Renal pelvis (tissue), 4 donors: ENCODE measurements around the gene UBXN10. TPM values are rescaled to one million over a fixed set of nuclear protein-coding genes. Genes with fewer than 3 reads are reported as not detected.
"Not testable (repeated sequence)": the region's sequence is repeated elsewhere in the genome, so short reads cannot be mapped to it uniquely, and the experiment has no call there.

Source experiments
- DNase-seq: peaks from one replicate; pipeline ENCODE4 v3.0.0-alpha.2; 2013
- polyA plus RNA-seq, 3 donors: library from polyadenylated mRNA; unstranded; fragments of 120-200 nt; gene quantifications; one replicate each; pipeline ENCODE4 v1.2.1, GENCODE V29; 2013; ENCODE audit not compliant: insufficient read length in 3 of 3

UBXN10 gene
- polyA plus RNA-seq, 3 donors: 6.0 to 6.8 (median 6.5) TPM

DNA sequence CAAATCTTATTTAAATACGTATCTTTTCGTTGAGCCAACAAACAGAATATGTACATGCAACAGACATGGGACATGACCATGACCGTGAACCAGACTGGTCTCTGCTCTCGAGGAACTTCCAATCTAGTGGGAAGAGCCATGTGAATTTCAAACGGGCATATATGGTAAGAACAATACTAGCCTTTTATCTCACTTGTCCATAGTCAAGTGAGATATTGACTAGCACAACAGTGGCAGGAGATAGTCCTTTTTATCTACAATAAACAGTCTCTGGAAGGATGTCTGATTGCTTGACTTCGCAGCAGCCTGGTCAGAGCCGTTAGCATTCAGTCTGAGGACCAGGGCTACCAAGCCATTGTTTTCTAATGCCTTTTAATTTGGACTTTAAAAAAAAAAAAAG, 13.0 kb downstream of the UBXN10 start:
- DNase-seq: no peak

DNA sequence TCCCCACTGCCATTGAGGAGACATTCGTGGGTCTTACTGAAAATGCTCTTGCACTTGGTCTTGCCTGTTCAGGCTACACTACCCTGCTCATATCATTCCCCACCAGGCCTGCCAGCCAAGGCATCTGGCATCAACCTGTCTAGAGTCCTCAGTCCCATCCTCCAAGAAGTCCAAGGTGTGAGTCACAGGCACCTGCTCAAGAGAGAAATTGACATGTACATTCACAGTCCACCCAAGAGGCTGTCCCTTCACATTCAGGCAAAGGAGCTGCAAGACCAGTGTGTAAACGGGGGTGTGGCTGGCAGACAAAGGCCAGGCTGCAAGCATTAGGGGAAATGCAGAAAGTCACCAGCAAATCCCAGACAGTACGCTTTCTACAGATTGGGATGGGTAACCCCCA, 13.5 kb downstream of the UBXN10 start:
- no peak for DNase-seq

DNA sequence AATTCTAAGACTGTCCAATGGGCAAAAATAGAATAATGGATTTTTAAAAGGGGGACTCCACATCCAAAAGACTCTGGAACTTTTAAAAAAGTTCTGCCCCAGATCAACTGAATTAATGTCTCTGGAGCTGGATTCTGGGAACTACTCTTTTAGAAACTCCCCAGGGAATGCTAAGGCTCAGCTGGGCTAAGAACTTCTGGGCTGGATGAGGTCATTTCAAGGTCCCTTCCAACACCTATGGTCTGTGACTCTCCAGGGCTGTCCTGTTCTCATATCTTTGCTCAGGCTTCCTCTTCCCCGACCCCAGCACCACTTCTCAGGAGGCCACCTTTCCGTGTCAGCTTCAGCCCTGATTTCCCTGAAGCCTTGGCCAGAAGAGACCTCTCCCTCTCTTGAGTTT, 13.9 kb downstream of the UBXN10 start:
- no peak for DNase-seq

DNA sequence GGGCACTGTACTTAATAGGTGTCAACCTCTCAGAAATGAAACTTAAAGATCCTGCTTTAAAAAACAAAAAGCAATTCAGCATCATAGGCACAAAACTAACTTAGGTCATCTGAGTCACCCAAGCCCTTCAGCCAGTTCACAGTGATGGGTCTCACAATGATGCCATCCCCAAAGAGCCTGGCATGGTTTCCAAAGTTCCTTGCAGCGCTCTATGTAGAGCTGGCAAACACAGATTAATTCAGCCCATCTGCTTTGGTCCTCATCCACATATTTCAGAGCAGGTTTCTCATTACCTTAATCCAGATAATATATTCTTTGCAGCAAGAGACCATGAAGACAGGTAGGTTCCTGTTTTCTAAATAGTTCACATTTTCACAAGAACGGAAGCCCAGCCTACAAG, 15.1 kb downstream of the UBXN10 start:
- no peak for DNase-seq

DNA sequence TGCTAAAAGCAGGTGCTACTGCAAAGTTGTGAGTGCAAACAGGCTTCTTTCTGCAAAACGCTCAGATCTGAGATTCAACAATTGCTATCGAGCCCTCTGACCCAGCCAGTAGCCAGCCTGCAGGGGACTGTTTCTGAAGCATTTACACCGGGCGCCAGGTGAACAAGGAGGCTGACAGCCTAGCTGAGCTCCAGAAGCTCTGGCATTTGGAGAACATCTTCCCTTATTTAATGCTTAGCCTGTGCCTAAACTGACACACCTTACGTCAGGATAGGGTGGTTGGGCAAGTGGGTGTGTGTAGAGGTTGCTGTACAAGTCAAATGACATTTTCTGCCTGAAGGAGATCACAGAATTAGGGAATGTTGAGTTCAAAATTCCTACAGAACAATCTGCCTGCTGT, 16.3 kb downstream of the UBXN10 start:
- no peak for DNase-seq

DNA sequence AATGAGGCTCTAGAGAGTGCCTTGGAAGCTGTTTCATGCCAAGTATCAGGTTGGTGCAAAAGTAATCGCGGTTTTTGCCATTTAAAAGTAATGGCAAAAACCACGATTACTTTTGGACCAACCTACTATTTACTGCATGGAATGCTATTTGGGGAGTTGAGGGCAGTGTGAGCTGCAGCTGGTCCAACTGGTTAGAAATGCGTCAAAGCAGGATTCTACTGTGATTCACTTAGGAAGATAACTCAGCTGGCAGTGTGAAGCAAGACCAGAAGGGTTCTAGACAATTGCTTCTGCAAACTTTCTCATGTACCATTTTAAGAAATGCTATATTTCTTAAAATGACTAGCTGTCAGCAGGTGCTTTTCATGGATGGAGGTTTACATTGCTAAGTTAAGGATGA, 21.6 kb downstream of the UBXN10 start:
- DNase-seq: no peak

DNA sequence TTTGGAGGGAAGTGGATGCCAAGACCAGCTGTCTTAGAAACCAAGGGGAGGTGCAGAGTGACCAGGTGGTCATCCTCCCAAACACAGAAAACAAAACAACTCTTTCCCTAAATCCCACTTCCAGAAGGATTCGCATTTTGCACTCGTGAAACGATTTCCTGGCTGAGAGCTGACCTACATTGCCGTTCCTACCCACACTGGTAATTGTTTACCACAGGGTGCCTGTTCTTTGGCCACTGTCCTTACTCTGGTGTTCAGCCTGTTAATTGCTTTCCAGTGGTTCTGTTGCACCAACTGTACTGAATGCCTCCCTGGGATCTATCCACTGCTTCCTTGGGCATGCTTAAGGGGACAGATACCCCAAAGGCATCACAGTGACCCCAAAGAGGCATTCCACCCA, 23.6 kb downstream of the UBXN10 start:
- no peak for DNase-seq

DNA sequence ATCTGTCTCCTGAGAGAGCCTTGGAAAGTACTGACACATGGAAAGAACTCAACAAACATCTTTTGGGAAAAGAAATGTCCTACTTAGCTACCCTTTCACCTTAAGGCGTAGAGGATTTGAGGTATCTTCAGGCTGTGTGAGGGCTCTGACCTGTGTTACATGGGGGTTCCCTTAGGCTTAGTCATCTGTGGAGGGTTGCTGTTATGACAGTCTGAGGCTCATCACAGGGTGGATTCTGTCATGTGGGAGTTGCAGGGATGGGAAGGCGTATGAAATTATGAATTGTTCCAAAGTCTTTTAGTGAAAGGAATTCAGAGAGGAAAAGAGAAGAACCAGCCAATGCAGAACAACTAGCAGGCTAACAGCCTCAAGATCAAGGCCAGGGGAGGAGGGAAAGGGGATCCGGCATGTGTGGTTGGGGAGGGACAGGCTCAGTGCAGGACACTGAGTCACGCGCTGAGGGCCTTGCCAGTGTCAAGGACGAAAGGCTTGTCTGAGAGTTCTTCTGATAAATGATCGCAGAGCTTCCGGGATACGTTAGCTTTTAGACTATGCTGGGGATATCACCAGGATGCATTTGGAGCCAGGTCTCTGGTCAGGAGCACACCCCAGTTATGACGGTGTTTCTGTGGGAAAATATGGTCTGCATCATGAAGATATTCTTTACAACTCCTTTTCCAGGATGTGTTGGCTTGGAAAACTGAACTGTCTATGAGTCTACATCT, 25.0 kb downstream of the UBXN10 start:
- DNase-seq: no peak

DNA sequence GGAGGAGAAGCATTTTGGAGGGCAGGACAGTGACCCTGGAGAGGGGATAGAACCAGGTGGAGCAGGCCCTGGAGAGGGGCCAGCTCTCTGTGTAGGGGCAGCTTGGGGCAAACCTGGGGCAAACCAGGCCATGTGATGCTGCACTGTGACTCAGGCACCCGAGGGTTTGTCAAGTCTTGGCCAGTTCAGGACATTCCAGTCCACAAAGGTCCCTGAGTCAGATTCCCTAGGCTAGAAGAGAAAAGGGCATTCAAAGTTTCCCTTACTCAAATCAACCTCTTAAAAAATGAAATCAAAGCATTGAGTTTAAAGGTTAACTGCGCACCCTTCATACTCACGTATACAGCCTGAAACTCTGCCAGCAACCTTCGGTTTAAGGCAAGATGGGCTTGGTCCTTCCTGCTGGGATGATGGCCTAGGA, 25.6 kb downstream of the UBXN10 start:
- DNase-seq: no peak

DNA sequence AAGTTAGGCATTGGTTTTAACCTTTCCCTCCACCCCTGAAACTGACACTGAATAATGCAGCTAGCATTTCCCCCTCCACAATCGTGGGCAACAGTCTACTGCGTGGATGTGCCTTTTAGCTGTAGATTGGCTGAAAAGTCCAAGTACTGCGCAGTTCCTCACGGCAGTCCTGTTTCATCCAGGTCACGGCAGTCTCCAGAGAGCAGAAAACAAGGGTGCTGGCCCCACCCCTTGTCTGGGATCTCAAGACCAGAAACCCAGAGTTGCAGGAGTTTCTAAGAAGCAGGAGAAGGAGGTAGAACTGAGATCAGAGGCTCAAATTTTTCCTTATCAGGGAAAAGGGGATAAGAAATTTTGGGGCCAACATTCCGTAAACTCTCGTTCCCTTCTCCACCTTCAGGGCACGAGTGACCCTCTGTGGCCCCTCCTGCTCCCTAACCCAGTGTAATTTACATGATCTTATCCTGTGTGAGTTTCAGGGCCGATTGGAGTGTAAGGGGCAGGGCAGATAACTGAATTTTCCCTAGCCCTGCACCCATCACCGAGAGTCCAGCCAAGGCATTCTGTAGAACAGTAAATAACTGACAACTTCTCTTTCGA, 26.3 kb downstream of the UBXN10 start:
- no peak for DNase-seq

DNA sequence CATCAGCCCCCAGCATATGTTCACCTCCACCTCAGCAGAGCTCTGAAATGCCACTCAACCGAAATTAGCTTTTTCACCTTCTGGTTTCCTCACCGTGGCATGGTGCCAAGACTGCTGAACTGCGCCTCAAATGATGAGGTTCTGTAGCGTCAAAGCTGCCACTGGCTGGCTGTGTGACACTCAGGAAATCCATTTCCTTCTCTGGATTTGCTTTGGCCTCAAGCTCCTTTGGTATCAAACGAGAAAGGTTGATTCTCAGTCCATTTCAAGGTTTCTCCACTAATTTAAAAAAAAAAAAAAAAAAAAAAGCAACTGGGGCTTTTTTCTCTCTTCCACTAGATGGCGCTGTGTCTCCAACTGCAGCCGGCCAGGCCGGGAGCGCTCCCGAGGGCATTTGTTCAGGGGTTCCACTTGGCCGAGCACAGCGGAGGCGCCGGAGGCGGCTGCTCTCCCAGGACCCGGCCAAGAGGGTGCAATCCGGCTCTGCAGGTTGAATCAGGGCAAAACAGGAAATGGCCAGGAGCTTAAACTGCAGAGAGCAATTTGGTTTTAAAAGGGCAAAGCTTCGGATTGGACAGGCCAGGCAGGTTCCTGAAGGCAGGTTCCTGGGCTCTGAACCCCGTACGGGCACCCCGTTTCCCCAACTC, 26.9 kb downstream of the UBXN10 start:
- peak; percentile 82 for DNase-seq

DNA sequence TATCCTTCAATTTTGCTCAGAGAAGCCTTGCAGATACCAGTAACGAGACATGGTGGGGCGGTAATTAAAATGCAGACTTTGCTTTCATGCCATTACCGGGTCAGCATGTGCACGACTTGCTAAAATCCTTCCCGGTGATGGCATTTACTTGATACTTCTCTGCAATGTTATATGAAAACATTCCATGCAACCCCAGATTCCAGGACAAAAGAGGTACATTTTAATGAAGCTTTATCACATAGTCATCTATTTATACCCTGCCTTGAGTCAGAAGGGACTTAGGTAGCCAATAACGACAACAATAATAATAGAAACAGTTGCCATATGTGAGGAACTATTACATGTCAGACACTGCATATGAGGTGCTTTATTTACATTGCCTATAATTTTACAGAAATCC, 29.8 kb downstream of the UBXN10 start:
- no peak for DNase-seq

DNA sequence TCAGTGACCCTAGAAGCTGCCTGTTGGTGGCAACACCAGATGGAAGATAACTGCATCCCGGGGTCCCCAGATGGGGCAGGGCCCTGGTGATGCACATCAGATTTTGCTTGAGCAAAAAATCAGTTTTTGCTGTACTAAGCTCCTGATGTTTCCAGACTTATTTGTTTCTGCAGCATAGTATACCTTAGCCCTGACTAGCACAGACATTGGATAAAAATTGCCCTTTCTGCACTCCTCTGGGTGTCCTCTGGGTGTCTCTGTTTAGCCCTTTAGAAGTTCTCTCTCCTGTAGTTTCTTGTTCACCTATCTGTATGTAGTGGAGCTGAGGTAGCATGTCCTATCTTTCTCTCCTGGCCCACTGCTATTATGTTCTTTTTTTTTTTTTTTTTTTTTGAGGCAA, 30.7 kb downstream of the UBXN10 start:
- no peak for DNase-seq

DNA sequence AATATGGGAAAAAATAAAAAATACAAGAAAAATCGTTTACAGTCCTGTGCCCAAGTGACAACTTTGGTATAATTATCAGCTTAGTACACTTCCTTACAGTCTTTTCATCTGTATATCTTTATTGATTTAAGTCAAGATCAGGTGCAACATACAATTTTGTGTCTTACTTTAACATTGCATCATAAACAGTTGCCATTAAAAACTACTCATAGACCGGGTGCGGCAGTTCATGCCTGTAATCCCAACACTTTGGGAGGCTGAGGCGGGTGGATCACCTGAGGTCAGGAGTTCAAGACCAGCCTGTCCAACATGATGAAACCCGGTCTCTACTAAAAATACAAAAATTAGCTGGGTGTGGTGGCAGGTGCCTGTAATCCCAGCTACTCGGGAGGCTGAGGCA, 33.2 kb downstream of the UBXN10 start:
- not testable (repeated sequence) for DNase-seq

DNA sequence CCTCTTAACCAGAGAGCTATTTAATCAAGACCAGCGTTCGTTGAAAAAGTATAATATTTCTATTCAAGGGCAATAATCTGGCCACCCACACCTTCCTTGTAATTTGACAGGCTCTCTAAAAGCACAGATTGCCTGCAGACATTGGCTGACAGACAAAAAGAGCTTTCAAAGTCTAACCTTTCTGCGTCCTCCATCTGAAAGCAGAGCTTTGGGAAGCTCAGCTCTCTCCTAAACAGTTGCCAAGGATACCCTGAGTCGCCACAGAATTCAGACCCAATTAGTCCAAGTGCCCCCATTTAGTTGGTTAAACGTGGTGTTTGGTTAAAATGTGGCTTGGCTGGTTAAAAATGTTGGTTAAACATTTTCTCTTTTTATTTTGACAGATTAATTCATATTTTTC, 34.1 kb downstream of the UBXN10 start:
- DNase-seq: no peak

DNA sequence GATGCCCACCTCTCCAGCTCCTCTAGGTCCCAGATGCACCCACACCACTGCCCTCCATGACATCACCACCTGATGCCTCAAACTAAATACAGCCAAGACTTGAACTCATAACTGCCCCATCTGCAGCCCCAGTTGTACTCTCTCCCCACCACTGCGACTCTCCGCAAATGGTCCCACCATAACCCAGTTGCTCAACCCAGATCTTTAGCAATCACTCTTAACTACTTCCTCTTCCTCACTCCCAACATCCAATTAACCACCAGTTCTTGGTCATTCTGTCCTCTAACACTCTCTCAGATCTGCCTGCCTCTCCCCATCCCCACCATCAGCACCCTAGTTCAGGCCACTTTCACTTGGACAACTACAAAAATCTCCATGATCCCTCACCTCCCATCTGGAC, 37.2 kb downstream of the UBXN10 start:
- DNase-seq: no peak

DNA sequence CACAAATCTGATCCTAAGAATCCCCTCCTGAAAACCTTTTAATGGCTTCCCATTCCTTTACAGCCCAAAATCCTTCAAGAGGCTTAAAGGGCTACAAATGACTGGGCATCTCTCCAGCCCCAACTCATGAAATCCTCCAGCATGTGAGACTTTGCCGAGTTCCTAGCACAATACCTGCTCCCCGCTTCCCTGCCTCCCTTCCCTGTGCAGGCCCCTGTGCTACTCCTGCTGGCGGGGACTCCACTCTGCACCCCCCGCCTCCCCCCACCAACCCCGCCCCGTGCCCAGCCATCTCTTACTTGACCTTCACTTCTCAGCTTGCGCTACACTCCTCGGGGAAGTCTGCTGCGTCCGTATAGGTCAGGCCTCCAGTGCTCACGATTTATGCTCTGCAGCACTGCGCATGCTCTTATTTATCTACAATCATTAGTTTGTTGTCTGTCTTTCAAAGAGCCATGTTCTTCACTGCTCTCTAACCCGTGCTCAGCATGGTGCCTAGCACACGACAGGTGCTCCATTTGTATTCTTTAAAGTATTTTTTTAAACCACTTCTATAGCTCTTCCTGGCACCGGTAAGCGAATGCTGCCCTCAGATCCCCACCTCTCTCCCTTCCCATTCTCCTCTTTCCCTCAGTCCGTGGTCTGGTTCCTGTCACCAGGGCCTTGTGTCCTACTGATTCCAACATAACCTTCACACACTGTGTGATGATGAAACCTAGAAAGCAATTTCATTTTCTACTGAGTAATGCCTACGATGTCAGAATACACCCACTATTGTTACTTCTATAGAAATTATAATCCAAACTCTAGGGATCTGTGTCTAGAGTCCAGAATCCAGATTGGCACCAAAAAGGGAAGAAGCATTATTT, 37.9 kb downstream of the UBXN10 start:
- DNase-seq: peak; percentile 42

DNA sequence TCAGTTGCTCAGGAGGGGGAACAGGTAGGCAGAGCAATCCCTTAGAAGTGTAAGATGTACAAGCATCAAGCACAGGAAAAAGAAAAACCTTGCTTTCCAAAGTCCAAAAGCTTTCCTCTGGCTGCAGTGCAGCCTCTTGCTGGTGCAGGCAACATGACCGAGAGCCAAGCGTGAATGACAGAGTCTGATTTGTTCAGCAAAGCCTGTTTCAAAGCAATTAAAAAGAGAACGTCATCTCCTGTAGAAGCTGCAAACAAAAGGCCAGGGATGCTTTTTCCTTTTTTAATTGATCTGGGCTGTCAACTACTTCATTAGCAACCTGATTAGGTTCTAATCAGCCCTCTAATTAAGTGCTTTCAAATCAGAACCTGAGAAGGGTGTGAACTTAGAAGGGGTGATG, 38.6 kb downstream of the UBXN10 start:
- DNase-seq: no peak

DNA sequence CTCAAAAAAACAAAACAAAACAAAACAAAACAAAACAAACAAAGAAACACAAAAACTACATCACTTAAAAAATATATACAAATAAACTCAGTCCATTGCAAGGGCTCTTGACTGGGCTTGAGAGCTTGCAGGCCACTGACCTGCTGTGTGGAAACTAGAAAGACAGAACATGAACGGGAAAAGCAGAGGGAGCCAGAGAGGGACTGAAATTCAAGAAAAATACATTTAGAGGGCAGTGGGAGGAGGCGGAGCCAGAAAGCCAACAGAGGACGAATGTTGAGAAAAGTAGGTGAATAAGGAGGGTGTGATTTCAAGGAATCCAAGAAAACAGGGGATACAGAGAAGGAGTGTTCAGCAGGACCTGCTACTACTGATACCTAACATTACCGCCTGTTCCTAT, 41.8 kb downstream of the UBXN10 start:
- DNase-seq: no peak

DNA sequence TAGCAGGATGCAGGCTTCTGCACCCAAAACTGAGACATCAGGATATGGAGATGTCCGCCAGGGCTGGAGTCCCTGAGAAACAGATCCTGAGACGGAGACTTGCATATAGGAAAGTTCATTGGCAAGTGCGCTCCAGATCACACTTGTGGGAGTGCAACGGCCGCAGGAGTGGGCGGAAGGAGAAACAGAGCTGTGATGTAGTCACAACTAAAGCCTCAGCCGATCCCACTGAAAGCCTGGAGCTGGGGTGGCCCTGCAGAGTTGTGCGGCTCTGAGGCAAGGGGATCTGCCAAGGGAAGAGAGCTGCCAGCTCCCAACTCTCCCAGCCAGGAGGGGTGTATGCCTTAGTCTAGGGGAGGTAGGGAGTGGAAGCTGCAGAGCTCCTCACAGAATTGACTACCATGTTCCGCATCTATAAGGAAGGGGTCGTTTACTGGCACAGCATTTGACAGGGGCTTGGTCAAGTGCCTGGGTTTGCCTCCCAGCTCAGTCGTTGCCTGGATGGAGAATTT, 42.5 kb downstream of the UBXN10 start:
- no peak for DNase-seq

DNA sequence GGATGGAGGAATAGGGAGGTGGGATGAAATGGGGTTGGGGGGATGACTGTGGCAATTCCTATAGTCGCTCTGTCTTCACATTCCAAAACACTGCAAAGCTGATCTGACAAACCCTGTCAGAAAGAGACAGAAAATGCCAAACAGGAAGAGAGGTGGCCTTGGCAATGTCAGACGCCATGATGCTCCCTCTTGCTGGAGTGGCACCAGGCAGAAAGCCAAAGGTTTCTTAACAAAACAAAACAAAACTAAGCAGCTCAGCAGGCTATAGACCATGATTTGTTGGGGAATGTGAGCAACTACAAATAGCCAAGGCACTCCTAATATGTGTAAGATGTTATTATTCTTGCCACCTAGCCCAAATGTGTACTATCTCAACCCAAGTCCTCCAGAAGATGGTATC, 43.3 kb downstream of the UBXN10 start:
- no peak for DNase-seq

DNA sequence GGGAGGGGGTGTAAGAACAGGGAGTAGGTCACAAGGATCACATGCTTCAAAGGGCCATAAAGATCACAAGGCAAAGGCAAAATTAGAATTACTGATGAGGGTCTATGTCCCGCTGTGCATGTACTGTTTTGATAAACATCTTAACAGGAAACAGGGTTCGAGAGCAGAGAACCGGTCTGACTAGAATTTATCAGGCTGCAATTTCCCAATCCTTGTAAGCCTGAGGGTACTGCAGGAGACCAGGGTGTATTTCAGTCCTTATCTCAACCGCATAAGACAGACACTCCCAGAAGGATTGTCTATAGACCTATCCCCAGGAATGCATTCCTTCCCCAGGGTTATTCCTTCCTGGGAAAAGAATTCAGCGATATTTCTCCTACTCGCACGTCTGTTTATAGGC, 46.7 kb downstream of the UBXN10 start:
- not testable (repeated sequence) for DNase-seq
